Gastrocnemius medialis (tissue), 4 donors: Measurements from ENCODE around the gene VSTM2B. TPM values are rescaled to one million over a fixed set of nuclear protein-coding genes. Genes with fewer than 3 reads are reported as not detected.

Experiments used
- ATAC-seq, 2 donors: fragments of 150-250 bp; one replicate each; pipeline ENCODE4 v1.9.1; 2016
- DNase-seq, 2 donors: peaks; one replicate each; pipeline ENCODE4 v3.0.0-alpha.2; 2019
- H3K27ac ChIP-seq, 4 donors: fragments of 200-600 bp; sonication (generic); 1 replicate in 1 of 4; 2 replicates in 3 of 4; pipeline ENCODE4 v1.5.1; 2016 to 2018; ENCODE audit warnings: mild to moderate bottlenecking in 2 of 4, moderate library complexity in 1 of 4
- H3K27me3 ChIP-seq, 3 donors: fragments of 200-600 bp; sonication (generic) in 2 of 3; 1 replicate in 1 of 3; 2 replicates in 2 of 3; pipeline versions ENCODE4 v1.5.1 to v1.6.0; 2016 to 2019; ENCODE audit warnings: mild to moderate bottlenecking in 1 of 3, moderate library complexity in 1 of 3
- H3K36me3 ChIP-seq, 2 donors: fragments of 200-600 bp; sonication (generic) in 1 of 2; one replicate each; pipeline ENCODE4 v1.5.1; 2017 to 2018
- H3K4me1 ChIP-seq, 2 donors: fragments of 200-600 bp; sonication (generic) in 1 of 2; one replicate each; pipeline ENCODE4 v1.5.1; 2016 to 2017; ENCODE audit warnings: mild to moderate bottlenecking in 2 of 2
- H3K4me3 ChIP-seq, 4 donors: fragments of 200-600 bp; sonication (generic) in 3 of 4; 1 replicate in 1 of 4; 2 replicates in 3 of 4; pipeline ENCODE4 v1.5.1; 2016 to 2019; ENCODE audit warnings: mild to moderate bottlenecking in 2 of 4
- H3K9me3 ChIP-seq, 3 donors: fragments of 200-600 bp; sonication (generic) in 2 of 3; 1 replicate in 1 of 3; 2 replicates in 2 of 3; pipeline ENCODE4 v1.5.1; 2016 to 2019
- CTCF ChIP-seq, 5 experiments: fragments of 450-650 bp in 3 of 5; fragments of 200-600 bp in 2 of 5; sonication (generic) in 2 of 5; IDR thresholded peaks in 4 of 5; conservative IDR thresholded peaks in 1 of 5; 1 replicate in 4 of 5; 2 replicates in 1 of 5; pipeline ENCODE4 v1.5.1; 2016 to 2019; ENCODE audit warnings: antibody characterized with exemption in 5 of 5, mild to moderate bottlenecking in 3 of 5, moderate library complexity in 3 of 5
- POLR2A ChIP-seq, 2 donors: fragments of 450-650 bp; IDR thresholded peaks; one replicate each; pipeline ENCODE4 v1.6.1; 2017; ENCODE audit warnings: antibody characterized with exemption in 2 of 2, mild to moderate bottlenecking in 2 of 2, moderate library complexity in 2 of 2
- in situ Hi-C, 4 donors: fragments of 200-750 bp; cut with MboI; loops; one replicate each; pipeline versions ENCODE4 v1.15.0 to v1.8.0; 2017; ENCODE audit warnings: low sequenced_read_pairs in 4 of 4
- intact Hi-C: fragments of 100-400 bp; cut with DNase I; formaldehyde crosslinking; loops from one replicate; pipeline ENCODE4 v1.15.1; 2023; ENCODE audit warnings: low total_unique reads
- total RNA-seq, 4 donors: library from RNA; depleted of rRNA; stranded (reverse); fragments of >200 nt; gene quantifications; one replicate each; pipeline versions ENCODE4 v1.1.0 to v1.2.3, GENCODE V29; 2016

VSTM2B gene
- total RNA-seq, 4 donors from 2014 or later, result not detected

GRCh38 chr19:29549105-29550070 is 23.6 kb downstream of the VSTM2B start:
- ATAC-seq (no peak), DNase-seq (no peak)
- H3K36me3 ChIP-seq, result no peaks in the 10 kb centered on the region
- H3K27ac ChIP-seq, result no peak overlapping the region
- no peak overlapping the region for H3K4me3 ChIP-seq
- intact Hi-C loops, result no loop called here
- no peaks in the 10 kb centered on the region for H3K27me3 ChIP-seq
- H3K4me1 ChIP-seq, result no peaks in the 10 kb centered on the region
- in situ Hi-C loops, result no loop called here
- peaks cover 0 to 5% (median 0%) of the 10 kb centered on the region in 3 donors for H3K9me3 ChIP-seq
- TF ChIP-seq CTCF (IDR thresholded peaks at IDR 0.05 in 4 of 5, conservative IDR thresholded peaks at IDR 0.05 in 1 of 5) (no peak), POLR2A (IDR thresholded peaks at IDR 0.05) (no peak)

- no peak for DNase-seq
- intact Hi-C loops, result no loop called here
- in situ Hi-C loops, result no loop called here
- Histone ChIP-seq H3K4me3 (no peak overlapping the region), H3K4me1 (no peaks in the 10 kb centered on the region), H3K27me3 (no peaks in the 10 kb centered on the region), H3K36me3 (no peaks in the 10 kb centered on the region), H3K9me3 (peaks cover 0 to 5% (median 0%) of the 10 kb centered on the region in 3 donors), H3K27ac (no peak overlapping the region)
- no peak for TF ChIP-seq POLR2A (IDR thresholded peaks at IDR 0.05)
- no peak for TF ChIP-seq CTCF (IDR thresholded peaks at IDR 0.05 in 4 of 5, conservative IDR thresholded peaks at IDR 0.05 in 1 of 5)
- ATAC-seq, result no peak
Measured at GRCh38 chr19:29550896-29551295, 25.1 kb downstream of the VSTM2B start.

GRCh38 chr19:29551774-29552173 is 26.0 kb downstream of the VSTM2B start:
- Histone ChIP-seq H3K27ac (no peak overlapping the region), H3K9me3 (peaks cover 0 to 5% (median 0%) of the 10 kb centered on the region in 3 donors), H3K36me3 (no peaks in the 10 kb centered on the region), H3K4me1 (no peaks in the 10 kb centered on the region), H3K27me3 (no peaks in the 10 kb centered on the region), H3K4me3 (no peak overlapping the region)
- TF ChIP-seq CTCF (IDR thresholded peaks at IDR 0.05 in 4 of 5, conservative IDR thresholded peaks at IDR 0.05 in 1 of 5) (no peak), POLR2A (IDR thresholded peaks at IDR 0.05) (no peak)
- in situ Hi-C loops (no loop called here), intact Hi-C loops (no loop called here)
- ATAC-seq (no peak), DNase-seq (no peak)

GRCh38 chr19:29552454-29553280 is 26.9 kb downstream of the VSTM2B start:
- intact Hi-C loops, result no loop called here
- no peak for DNase-seq
- TF ChIP-seq CTCF (IDR thresholded peaks at IDR 0.05 in 4 of 5, conservative IDR thresholded peaks at IDR 0.05 in 1 of 5) (no peak), POLR2A (IDR thresholded peaks at IDR 0.05) (no peak)

More at GRCh38 chr19:29552454-29553280, 26.9 kb downstream of the VSTM2B start:
- H3K36me3 ChIP-seq, result no peaks in the 10 kb centered on the region
- no peaks in the 10 kb centered on the region for H3K4me1 ChIP-seq
- no peaks in the 10 kb centered on the region for H3K27me3 ChIP-seq
- in situ Hi-C loops, result no loop called here
- no peak overlapping the region for H3K4me3 ChIP-seq
- no peak for ATAC-seq
- H3K27ac ChIP-seq, result no peak overlapping the region
- H3K9me3 ChIP-seq, result peaks cover 0 to 5% (median 0%) of the 10 kb centered on the region in 3 donors
